Breast epithelium (tissue), 3 donors: ENCODE data around the gene PDE4C.

Experiments used
- CTCF ChIP-seq, 3 donors: fragments of 450-650 bp; IDR thresholded peaks; one replicate each; pipeline ENCODE4 v1.5.1; 2016 to 2017; ENCODE audit warnings: antibody characterized with exemption in 3 of 3, mild to moderate bottlenecking in 3 of 3, moderate library complexity in 3 of 3
- POLR2A ChIP-seq: fragments of 450-650 bp; IDR thresholded peaks from one replicate; pipeline ENCODE4 v1.6.1; 2016; ENCODE audit warnings: antibody characterized with exemption, mild to moderate bottlenecking, moderate library complexity

GRCh38 chr19:18264137-18264854 lies 38.1 kb upstream of the PDE4C start:
- TF ChIP-seq CTCF (IDR thresholded peaks at IDR 0.05) = no peak
- no peak for TF ChIP-seq POLR2A
